GM23338 (cell line): ENCODE results near the gene DTNB.

Source experiments
- CTCF ChIP-seq, 2 experiments: fragments of 200-600 bp in 1 of 2; sonication (generic) in 1 of 2; conservative IDR thresholded peaks; 2 replicates each; pipeline versions ENCODE4 v1.5.1 to v1.6.1; 2016 to 2017; ENCODE audit warnings: antibody characterized with exemption in 2 of 2, low read depth in 2 of 2, mild to moderate bottlenecking in 2 of 2, moderate library complexity in 1 of 2
- POLR2AphosphoS5 ChIP-seq: IDR thresholded peaks from 2 replicates; pipeline ENCODE4 v1.6.1; 2016; ENCODE audit warnings: antibody characterized with exemption, low read depth

GRCh38 chr2:25387876-25388449, 285.4 kb downstream of the DTNB start:
- TF ChIP-seq CTCF (conservative IDR thresholded peaks at IDR 0.05; ENCODE audit: low read depth in 2 of 2) = no peak
- TF ChIP-seq POLR2AphosphoS5 = no peak
